ENCODE measurements around the gene ANXA10. TPM values are rescaled to one million over a fixed set of nuclear protein-coding genes. Genes with fewer than 3 reads are reported as not detected.

ANXA10 gene
- total RNA-seq, 1 experiment from 2014 or later, result 0.47 TPM

DNA sequence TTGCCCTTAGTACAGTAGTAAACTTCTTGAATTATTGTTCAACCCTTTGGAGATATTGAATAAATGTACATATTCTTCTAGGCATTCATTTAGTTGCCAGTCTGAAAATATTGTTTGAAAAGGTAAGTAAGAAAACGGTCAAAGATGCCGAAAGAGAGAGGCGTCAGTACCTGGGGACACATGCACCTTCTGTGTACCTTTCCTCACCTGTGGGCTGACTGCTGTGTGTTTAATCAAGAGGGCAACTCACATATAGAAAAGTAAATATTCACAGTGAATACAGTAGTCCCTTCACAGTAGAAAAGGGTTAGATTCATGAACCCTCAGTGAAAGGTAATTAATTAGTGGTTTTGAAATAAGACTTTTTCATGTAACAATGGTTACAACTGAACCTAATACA, 6.9 kb downstream of the ANXA10 start:
- CTCF ChIA-PET, result no interaction called here
- H3K27ac ChIP-seq (ENCODE audit: low read length), result peak overlapping the region; percentile 96
- no peaks in the 10 kb centered on the region for H3K27me3 ChIP-seq (ENCODE audit: low read length)
- no TSS peak for BruUV-seq (replicated peaks)
- no peak for DNase-seq
- no peaks in the 10 kb centered on the region for H3K36me3 ChIP-seq (ENCODE audit: low read depth, low read length)
- H3K9me2 ChIP-seq (replicated peaks; ENCODE audit: low read length), result no peaks in the 10 kb centered on the region
- no peaks in the 10 kb centered on the region for H4K20me1 ChIP-seq (ENCODE audit: low read length)
- H3K9ac ChIP-seq (ENCODE audit: low read length), result peak overlapping the region; percentile 49
- no peaks in the 10 kb centered on the region for H3K79me2 ChIP-seq (ENCODE audit: low read length)
- H3F3A ChIP-seq (ENCODE audit: low read length, unreplicated experiment), result peaks cover 11% of the 10 kb centered on the region
- no peaks in the 10 kb centered on the region for H3K9me3 ChIP-seq (ENCODE audit: low read length)
- peaks cover 52% of the 10 kb centered on the region for H3K4me1 ChIP-seq (ENCODE audit: insufficient read depth, low read length)
- no peak overlapping the region for H3K4me3 ChIP-seq (ENCODE audit: low read length)
- POLR2A ChIA-PET (ENCODE audit: unreplicated experiment), result no interaction called here
- H2AFZ ChIP-seq (ENCODE audit: low read length), result no peak overlapping the region
- intact Hi-C loops (cut with micrococcal nuclease), result loop anchor here (2.0 to 5.0 kb wide), 2 partner anchors 26 to 38 kb away; no protein-coding TSS in a partner anchor
- no peak for ATAC-seq
- 0 out of 2 replicates have a peak overlapping the region, but pooled peaks have one; percentile 33 for H3K4me2 ChIP-seq (ENCODE audit: low read length)
- TF ChIP-seq EZH2phosphoT487 (IDR thresholded peaks at IDR 0.05; ENCODE audit: borderline replicate concordance, low read length), result no peak
- TF ChIP-seq EZH2 (IDR thresholded peaks at IDR 0.05; ENCODE audit: low read length, unreplicated experiment), result no peak
- TF ChIP-seq, protein P1, sequence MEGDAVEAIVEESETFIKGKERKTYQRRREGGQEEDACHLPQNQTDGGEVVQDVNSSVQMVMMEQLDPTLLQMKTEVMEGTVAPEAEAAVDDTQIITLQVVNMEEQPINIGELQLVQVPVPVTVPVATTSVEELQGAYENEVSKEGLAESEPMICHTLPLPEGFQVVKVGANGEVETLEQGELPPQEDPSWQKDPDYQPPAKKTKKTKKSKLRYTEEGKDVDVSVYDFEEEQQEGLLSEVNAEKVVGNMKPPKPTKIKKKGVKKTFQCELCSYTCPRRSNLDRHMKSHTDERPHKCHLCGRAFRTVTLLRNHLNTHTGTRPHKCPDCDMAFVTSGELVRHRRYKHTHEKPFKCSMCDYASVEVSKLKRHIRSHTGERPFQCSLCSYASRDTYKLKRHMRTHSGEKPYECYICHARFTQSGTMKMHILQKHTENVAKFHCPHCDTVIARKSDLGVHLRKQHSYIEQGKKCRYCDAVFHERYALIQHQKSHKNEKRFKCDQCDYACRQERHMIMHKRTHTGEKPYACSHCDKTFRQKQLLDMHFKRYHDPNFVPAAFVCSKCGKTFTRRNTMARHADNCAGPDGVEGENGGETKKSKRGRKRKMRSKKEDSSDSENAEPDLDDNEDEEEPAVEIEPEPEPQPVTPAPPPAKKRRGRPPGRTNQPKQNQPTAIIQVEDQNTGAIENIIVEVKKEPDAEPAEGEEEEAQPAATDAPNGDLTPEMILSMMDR (conservative IDR thresholded peaks at IDR 0.05; ENCODE audit: low read depth, low read length), result no peak

DNA sequence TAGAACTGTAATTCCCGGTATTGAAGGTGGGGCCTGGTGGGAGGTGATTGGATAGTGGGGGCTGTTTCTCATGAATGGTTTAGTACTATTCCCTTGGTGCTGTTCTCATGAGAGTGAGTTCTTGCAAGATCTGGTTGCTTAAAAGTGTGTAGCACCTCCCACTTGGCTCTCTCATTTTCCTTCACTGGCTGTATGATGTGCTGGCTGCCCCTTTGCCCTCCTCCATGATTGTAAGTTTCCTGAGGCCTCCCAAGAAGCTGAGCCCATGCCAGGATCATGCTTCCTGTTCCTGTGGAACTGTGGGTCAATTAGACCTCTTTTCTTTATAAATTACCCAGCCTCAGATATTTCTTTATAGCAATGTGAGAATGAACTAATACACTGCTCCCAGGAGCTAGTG, 8.7 kb downstream of the ANXA10 start:
- H2AFZ ChIP-seq (ENCODE audit: low read length), result no peak overlapping the region
- CTCF ChIA-PET, result no interaction called here
- no peak overlapping the region for H3K9ac ChIP-seq (ENCODE audit: low read length)
- H3K36me3 ChIP-seq (ENCODE audit: low read depth, low read length), result no peaks in the 10 kb centered on the region
- ATAC-seq (no peak), DNase-seq (no peak)
- H3K4me3 ChIP-seq (ENCODE audit: low read length), result no peak overlapping the region
- H3K27me3 ChIP-seq (ENCODE audit: low read length), result no peaks in the 10 kb centered on the region
- no peaks in the 10 kb centered on the region for H3K9me2 ChIP-seq (replicated peaks; ENCODE audit: low read length)
- POLR2A ChIA-PET (ENCODE audit: unreplicated experiment), result no interaction called here
- peaks cover 5% of the 10 kb centered on the region for H3F3A ChIP-seq (ENCODE audit: low read length, unreplicated experiment)
- TF ChIP-seq, protein P1 (conservative IDR thresholded peaks at IDR 0.05; ENCODE audit: low read depth, low read length), result no peak
- no peak for TF ChIP-seq EZH2 (IDR thresholded peaks at IDR 0.05; ENCODE audit: low read length, unreplicated experiment)
- no peaks in the 10 kb centered on the region for H3K79me2 ChIP-seq (ENCODE audit: low read length)
- BruUV-seq (replicated peaks), result no TSS peak
- H3K9me3 ChIP-seq (ENCODE audit: low read length), result no peaks in the 10 kb centered on the region
- H3K4me1 ChIP-seq (ENCODE audit: insufficient read depth, low read length), result peaks cover 34% of the 10 kb centered on the region
- intact Hi-C loops (cut with micrococcal nuclease), result no loop called here
- no peaks in the 10 kb centered on the region for H4K20me1 ChIP-seq (ENCODE audit: low read length)
- no peak overlapping the region for H3K27ac ChIP-seq (ENCODE audit: low read length)
- no peak overlapping the region for H3K4me2 ChIP-seq (ENCODE audit: low read length)

DNA sequence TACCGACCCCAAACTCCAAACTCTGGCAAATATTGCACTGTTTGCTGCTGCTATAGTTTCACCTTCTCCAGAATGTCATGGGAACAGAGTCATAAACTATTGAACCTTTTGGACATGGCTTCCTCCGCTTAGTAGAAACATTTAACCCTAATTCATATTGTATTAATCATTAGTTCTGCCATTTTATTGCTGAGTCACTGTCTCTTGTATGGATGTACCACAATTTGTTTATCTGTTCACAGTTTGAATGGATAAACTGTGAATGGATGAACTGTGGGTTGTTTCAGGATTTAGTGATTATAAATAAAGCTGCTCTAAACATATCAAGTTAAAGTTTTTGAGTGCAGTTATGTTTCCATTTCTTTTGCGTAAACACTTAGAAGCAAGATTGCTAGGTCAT, 10.1 kb downstream of the ANXA10 start:
- Histone ChIP-seq H3K79me2 (ENCODE audit: low read length) (no peaks in the 10 kb centered on the region), H3K27me3 (ENCODE audit: low read length) (no peaks in the 10 kb centered on the region), H3K36me3 (ENCODE audit: low read depth, low read length) (no peaks in the 10 kb centered on the region), H3F3A (ENCODE audit: low read length, unreplicated experiment) (peaks cover 5% of the 10 kb centered on the region), H3K4me1 (ENCODE audit: insufficient read depth, low read length) (peaks cover 23% of the 10 kb centered on the region), H3K9me2 (replicated peaks; ENCODE audit: low read length) (no peaks in the 10 kb centered on the region), H3K9me3 (ENCODE audit: low read length) (no peaks in the 10 kb centered on the region), H3K4me3 (ENCODE audit: low read length) (no peak overlapping the region), H3K9ac (ENCODE audit: low read length) (no peak overlapping the region), H4K20me1 (ENCODE audit: low read length) (no peaks in the 10 kb centered on the region), H3K4me2 (ENCODE audit: low read length) (no peak overlapping the region), H3K27ac (ENCODE audit: low read length) (no peak overlapping the region), H2AFZ (ENCODE audit: low read length) (no peak overlapping the region)
- DNase-seq (no peak), ATAC-seq (no peak)
- TF ChIP-seq EZH2 (IDR thresholded peaks at IDR 0.05; ENCODE audit: low read length, unreplicated experiment) (no peak), EZH2phosphoT487 (IDR thresholded peaks at IDR 0.05; ENCODE audit: borderline replicate concordance, low read length) (no peak)
- TF ChIP-seq, protein P1 (conservative IDR thresholded peaks at IDR 0.05; ENCODE audit: low read depth, low read length), result no peak
- no TSS peak for BruUV-seq (replicated peaks)
- intact Hi-C loops (cut with micrococcal nuclease), result no loop called here
- POLR2A ChIA-PET (ENCODE audit: unreplicated experiment), result no interaction called here
- CTCF ChIA-PET, result no interaction called here

Measured in PC-3 (cell line).